ENCODE data around the gene MRPL22. TPM values are rescaled to one million over a fixed set of nuclear protein-coding genes. Genes with fewer than 3 reads are reported as not detected.
"Not testable (repeated sequence)": the region's sequence is repeated elsewhere in the genome, so short reads cannot be mapped to it uniquely, and the experiment has no call there.

MRPL22 gene
- total and polyA plus RNA-seq, 2 experiments from 2014 or later, result 27.3 to 164 TPM

DNA sequence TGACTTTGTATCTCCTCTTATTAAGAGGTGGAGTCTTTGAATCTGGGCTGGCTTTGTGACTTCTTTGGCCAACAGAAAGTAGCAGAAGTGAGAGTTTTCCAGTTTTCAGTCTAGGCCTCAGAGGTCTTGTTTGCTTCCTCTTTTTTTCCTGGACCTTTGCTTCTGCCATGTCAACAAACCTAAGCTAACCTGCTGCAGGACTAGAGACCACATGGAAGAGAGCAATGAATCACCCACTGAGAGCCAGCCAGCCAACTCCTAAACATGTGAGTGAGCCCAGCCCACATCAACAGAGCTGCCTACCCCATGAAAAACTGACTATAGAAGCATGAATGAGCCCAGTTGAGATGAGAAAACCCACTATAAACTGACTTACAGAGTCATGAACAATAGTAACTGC, 29.9 kb downstream of the MRPL22 start:
- peak in 1 of 2 donors; percentile 14 for DNase-seq (ENCODE audit: low read depth in 1 of 2, low spot score in 1 of 2)
- no peak overlapping the region for H3K4me3 ChIP-seq
- H3K36me3 ChIP-seq, result peaks cover 13% of the 10 kb centered on the region
- H3K4me1 ChIP-seq (ENCODE audit: low read depth), result no peaks in the 10 kb centered on the region
- H3K27ac ChIP-seq, result no peak overlapping the region
- TF ChIP-seq, protein P1, sequence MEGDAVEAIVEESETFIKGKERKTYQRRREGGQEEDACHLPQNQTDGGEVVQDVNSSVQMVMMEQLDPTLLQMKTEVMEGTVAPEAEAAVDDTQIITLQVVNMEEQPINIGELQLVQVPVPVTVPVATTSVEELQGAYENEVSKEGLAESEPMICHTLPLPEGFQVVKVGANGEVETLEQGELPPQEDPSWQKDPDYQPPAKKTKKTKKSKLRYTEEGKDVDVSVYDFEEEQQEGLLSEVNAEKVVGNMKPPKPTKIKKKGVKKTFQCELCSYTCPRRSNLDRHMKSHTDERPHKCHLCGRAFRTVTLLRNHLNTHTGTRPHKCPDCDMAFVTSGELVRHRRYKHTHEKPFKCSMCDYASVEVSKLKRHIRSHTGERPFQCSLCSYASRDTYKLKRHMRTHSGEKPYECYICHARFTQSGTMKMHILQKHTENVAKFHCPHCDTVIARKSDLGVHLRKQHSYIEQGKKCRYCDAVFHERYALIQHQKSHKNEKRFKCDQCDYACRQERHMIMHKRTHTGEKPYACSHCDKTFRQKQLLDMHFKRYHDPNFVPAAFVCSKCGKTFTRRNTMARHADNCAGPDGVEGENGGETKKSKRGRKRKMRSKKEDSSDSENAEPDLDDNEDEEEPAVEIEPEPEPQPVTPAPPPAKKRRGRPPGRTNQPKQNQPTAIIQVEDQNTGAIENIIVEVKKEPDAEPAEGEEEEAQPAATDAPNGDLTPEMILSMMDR (IDR thresholded peaks at IDR 0.05; ENCODE audit: low read depth, low read length), result no peak
- H3K9me3 ChIP-seq (ENCODE audit: low read depth), result no peaks in the 10 kb centered on the region
- H3K27me3 ChIP-seq, result no peaks in the 10 kb centered on the region

DNA sequence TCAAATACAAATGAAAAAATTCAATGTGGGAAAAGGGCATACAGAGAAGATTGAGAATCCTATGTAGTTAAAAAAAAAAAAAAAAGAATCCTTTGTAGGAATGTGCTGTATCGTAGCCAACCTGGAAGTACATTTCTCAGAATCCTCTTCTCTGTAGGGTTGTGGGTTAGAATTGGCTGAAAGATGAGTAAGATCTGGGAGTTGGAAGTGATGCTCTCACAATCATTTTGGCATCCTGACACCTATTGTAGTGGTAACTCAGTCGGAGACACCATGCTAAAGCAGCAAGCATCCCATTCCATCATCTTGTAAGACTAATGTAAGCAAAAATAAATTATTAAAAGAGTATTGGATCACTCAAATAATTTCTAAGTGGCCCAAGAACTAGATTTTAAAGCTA, 30.6 kb downstream of the MRPL22 start:
- H3K27ac ChIP-seq, result no peak overlapping the region
- H3K4me1 ChIP-seq (ENCODE audit: low read depth), result no peaks in the 10 kb centered on the region
- no peaks in the 10 kb centered on the region for H3K27me3 ChIP-seq
- TF ChIP-seq, protein P1 (IDR thresholded peaks at IDR 0.05; ENCODE audit: low read depth, low read length), result no peak
- peak in 1 of 2 donors; percentile 66 for DNase-seq (ENCODE audit: low read depth in 1 of 2, low spot score in 1 of 2)
- no peaks in the 10 kb centered on the region for H3K9me3 ChIP-seq (ENCODE audit: low read depth)
- H3K36me3 ChIP-seq, result peaks cover 13% of the 10 kb centered on the region
- no peak overlapping the region for H3K4me3 ChIP-seq

DNA sequence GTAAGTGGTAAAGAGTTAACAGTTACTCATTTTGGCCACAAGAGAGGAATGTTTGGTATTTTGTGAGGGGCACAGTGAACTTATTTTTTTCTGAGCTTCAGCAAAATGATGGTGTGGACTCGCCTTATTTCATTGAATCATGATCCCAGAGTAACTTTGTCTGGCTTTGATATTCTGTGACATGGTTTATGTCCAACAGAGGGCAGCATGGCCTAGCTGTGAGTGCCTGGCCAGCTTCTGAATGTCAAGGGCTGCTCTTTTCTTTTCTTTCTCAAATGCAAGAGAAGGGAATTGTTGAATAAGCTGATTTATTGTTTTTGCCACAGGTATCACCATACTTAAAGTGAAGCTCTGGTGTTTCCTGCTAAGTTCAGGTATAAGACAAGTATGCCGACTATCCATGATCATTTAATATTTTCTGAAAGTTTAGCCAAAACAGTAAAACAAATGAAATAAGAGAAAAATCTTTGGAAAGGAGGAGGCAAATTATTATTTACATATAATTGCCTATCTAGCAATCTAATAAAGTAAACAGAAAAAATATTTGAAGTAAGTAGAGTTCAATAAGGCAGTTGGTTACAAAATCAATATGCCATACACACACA, 31.7 kb downstream of the MRPL22 start:
- peak; percentile 65 to 66 for DNase-seq (ENCODE audit: low read depth in 1 of 2, low spot score in 1 of 2)
- Histone ChIP-seq H3K27me3 (no peaks in the 10 kb centered on the region), H3K9me3 (ENCODE audit: low read depth) (no peaks in the 10 kb centered on the region), H3K27ac (no peak overlapping the region), H3K4me1 (ENCODE audit: low read depth) (no peaks in the 10 kb centered on the region), H3K36me3 (peaks cover 4% of the 10 kb centered on the region), H3K4me3 (no peak overlapping the region)
- TF ChIP-seq, protein P1 (IDR thresholded peaks at IDR 0.05; ENCODE audit: low read depth, low read length), result peak; percentile 76

DNA sequence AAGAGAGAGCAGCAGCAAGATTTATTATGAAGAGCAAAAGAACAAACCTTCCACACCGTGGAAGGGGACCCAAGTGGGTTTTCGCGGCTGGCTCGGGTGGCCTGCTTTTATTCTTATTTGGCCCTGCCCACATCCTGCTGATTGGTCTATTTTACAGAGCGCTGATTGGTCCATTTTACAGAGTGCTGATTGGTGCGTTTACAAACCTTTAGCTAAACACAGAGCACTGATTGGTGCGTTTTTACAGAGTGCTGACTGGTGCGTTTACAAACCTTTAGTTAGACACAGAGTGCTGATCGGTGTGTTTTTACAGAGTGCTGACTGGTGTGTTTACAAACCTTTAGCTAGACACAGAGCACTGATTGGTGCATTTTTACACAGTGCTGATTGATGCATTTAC, 35.2 kb downstream of the MRPL22 start:
- H3K4me3 ChIP-seq; H3K27me3 ChIP-seq; H3K4me1 ChIP-seq (ENCODE audit: low read depth); H3K36me3 ChIP-seq; DNase-seq (ENCODE audit: low read depth in 1 of 2, low spot score in 1 of 2); H3K9me3 ChIP-seq (ENCODE audit: low read depth); H3K27ac ChIP-seq: not testable (repeated sequence)

DNA sequence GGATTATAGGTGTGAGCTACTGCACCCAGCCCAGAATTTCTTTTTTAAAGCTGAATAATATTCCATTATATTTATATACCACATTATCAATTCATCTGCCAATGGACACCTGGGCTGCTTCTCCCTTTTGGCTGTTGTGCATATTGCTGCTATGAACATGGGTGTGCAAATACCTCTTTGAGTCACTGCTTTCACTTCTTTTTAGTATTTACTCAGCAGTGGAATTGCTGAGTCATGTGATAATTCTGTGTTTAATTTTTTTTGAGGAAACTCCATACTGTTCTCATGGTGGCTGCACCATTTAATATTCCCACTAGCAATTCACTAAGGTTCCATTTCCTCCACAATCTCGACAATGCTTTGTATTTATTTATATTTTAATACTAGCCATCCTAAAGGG, 36.5 kb downstream of the MRPL22 start:
- H3K27ac ChIP-seq, result no peak overlapping the region
- no peaks in the 10 kb centered on the region for H3K4me1 ChIP-seq (ENCODE audit: low read depth)
- H3K36me3 ChIP-seq, result no peaks in the 10 kb centered on the region
- no peaks in the 10 kb centered on the region for H3K27me3 ChIP-seq
- TF ChIP-seq, protein P1 (IDR thresholded peaks at IDR 0.05; ENCODE audit: low read depth, low read length), result no peak
- H3K4me3 ChIP-seq, result no peak overlapping the region
- no peaks in the 10 kb centered on the region for H3K9me3 ChIP-seq (ENCODE audit: low read depth)
- DNase-seq (ENCODE audit: low read depth in 1 of 2, low spot score in 1 of 2), result no peak

DNA sequence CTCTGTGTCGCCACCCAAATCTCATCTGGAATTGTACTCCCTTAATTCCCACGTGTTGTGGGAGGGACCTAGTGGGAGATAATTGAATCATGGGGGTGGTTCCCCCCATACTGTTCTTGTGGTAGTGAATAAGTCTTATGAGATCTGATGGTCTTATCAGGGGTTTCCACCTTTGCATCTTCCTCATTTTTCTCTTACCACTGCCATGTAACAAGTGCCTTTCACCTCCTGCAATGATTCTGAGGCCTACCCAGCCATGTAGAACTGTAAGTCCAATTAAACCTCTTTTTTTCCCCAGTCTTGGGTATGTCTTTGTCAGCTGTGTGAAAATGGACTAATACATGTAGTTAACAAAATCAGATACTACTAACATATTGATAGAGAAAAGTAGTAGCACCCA, 37.4 kb downstream of the MRPL22 start:
- not testable (repeated sequence) for H3K36me3 ChIP-seq; H3K9me3 ChIP-seq (ENCODE audit: low read depth); H3K4me3 ChIP-seq; DNase-seq (ENCODE audit: low read depth in 1 of 2, low spot score in 1 of 2); H3K27ac ChIP-seq; H3K27me3 ChIP-seq; H3K4me1 ChIP-seq (ENCODE audit: low read depth)

Measured in cardiac muscle cell (in vitro differentiated cells and primary cell).